Hepatocyte (in vitro differentiated cells): ENCODE results near the gene ARHGEF40.

ENCODE experiments used
- CTCF ChIP-seq: fragments of 200-600 bp; sonication (generic); IDR thresholded peaks from 2 replicates; pipeline ENCODE4 v1.5.1; 2016; ENCODE audit warnings: antibody characterized with exemption, mild to moderate bottlenecking; ENCODE audit not compliant: poor library complexity
- EZH2 ChIP-seq: fragments of 200-600 bp; sonication (generic); IDR thresholded peaks from 2 replicates; pipeline ENCODE4 v1.6.1; 2016; ENCODE audit warnings: antibody characterized with exemption, mild to moderate bottlenecking, borderline replicate concordance

DNA sequence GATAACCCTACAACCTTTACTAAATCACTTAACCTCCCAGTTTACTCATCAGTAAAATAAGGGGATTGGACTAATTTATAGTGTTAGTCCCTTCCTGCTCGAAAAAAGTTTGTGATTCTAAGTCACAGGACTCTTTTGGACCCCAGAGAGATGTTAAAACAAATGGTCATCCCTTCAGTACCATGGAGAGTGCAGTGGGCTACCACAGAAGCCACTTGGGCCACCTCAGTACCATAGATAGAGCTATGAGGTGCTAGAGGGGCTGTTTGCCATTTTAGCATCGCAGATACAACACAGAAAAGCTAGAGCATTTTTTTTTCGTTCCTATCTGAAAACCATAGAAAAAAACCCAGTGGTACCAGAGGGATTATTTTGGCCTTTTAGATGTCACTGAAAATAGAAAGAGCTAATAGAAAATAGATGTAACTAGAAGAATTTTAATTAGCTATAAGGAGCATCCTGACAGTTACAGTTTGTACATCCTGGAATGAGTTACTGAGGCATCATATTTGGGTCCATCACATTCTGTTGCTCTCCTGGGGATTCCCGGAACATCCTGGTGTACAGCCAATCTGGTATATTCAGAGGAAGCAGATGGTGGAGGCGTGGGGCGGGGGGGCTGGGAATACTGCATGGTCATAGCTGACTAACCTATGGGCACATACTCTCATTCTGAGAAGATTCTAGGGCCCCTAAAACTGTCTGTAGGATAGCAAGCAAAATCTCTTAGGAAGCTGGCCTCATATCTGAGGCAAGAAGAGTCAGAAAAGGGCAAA, 25.5 kb downstream of the ARHGEF40 start:
- no peak for TF ChIP-seq EZH2
- TF ChIP-seq CTCF = no peak
